Effector CD8-positive, alpha-beta T cell (primary cell): Measurements from ENCODE around the gene SYTL1.
"Not testable (repeated sequence)": the region's sequence is repeated elsewhere in the genome, so short reads cannot be mapped to it uniquely, and the experiment has no call there.

Experiments
- DNase-seq: peaks from one replicate; lab custom pipeline; 2025; lab: John Stamatoyannopoulos, UW

The SYTL1 gene

GRCh38 chr1:27383039-27383605, 41.3 kb downstream of the SYTL1 start, which contains the start of gene CD164L2:
Gene CD164L2 (minus strand): TSS chr1:27383333. CDS start chr1:27383239, 94 bp downstream.
- DNase-seq, result peak; percentile 24

DNA sequence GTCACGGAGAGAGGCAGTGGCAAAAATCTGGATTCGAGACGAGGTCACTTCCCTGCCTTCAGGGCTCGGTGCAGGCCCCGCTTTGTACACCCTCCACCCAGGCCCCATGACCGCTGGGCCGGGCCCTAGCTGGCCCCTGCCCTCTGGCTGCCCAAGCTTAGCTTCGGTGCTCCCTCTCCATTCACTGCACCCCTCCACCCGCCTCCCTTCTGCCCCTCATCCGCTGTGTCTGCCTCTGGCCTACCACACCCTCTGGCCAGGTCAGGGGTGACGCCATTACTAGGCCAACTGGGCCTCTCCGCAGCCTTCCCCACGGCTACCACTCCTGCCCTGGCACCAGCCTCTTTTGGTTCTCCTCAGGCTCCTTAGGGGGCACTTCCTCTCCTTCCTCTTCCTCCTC, 41.8 kb downstream of the SYTL1 start:
- no peak for DNase-seq

DNA sequence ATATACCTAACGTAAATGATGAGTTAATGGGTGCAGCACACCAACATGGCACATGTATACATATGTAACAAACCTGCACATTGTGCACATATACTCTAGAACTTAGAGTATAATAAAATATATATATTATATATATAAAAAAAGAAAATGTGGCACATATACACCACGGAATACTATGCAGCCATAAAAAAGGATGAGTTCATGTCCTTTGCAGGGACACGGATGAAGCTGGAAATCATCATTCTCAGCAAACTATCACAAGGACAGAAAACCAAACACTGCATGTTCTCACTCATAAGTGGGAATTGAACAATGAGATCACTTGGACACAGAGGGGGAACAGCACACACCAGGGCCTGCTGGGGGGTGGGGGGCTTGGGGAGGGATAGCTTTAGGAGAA, 43.0 kb downstream of the SYTL1 start:
- not testable (repeated sequence) for DNase-seq

DNA sequence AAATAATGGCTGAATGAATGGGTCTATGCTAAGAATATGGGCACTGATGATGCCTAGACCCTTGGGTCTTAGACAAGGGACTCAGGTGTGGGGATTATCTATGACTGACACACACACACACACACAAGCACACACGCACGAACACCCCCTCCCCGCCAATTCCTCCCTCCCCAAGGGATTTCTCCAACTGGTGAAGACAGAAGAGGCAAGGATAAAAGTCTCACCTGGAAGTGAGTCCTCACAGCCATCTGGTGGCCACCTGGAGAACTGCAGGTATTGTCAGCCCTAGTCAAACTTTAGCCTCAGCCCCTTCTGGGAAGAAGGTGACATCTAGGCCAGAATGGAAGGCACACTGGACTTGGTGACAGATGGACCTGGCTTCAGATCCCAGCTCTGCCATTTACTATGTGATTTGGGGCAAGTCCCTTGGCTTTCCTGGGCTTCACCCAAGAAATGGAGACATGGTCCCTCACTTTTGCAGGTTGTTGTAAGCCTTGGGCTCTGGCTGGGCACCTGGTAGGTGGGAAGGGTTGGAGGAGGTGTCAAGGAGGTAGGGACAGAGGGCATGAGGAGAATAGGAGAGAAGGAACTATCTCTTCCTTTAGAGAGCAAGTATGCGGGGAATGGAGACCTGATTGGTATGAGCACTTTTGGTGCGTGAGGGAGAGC, 46.6 kb downstream of the SYTL1 start:
- DNase-seq, result peak; percentile 65

GRCh38 chr1:27391511-27392095, 49.8 kb downstream of the SYTL1 start:
- peak; percentile 7 for DNase-seq

DNA sequence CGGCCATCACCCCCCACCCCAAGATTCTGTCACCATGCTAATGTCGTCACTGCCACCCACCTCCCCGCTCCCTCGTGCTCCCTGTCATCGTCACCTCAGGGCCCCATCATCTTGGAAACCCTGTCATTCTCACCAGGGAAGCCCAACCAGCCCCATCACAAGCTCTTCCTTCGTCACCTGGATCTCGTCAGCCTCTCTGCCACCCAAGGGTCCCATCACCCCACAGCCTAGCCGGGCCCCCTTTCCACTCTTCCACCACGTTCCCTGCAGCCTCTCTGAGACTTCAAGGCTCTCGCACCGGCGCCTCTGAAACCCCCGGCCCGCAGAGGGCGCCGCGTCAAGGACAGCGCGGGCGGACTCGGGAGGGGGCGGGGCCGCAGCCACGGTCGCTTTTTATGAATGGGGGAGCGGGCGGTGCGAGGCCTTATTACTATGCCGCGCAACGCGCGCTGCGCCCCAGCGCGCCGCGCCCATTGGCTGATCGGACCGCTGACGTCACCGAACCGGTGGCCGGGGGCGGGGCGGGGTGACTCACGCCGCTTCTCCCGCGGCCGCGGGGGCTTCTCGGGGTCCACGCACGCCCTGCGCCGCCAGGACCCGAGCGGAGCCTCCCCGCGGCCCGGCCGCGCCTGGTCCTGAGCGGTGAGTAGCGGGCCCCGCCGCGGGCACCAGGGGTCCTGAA, 50.4 kb downstream of the SYTL1 start, which contains the start of gene GPR3:
Gene GPR3 (plus strand): TSS at position 527 of the 682 bp plus-strand sequence. CDS start 1,177 bp downstream, outside the sequence.
- peak; percentile 93 for DNase-seq

GRCh38 chr1:27392778-27393635, 51.2 kb downstream of the SYTL1 start:
- DNase-seq, result no peak

DNA sequence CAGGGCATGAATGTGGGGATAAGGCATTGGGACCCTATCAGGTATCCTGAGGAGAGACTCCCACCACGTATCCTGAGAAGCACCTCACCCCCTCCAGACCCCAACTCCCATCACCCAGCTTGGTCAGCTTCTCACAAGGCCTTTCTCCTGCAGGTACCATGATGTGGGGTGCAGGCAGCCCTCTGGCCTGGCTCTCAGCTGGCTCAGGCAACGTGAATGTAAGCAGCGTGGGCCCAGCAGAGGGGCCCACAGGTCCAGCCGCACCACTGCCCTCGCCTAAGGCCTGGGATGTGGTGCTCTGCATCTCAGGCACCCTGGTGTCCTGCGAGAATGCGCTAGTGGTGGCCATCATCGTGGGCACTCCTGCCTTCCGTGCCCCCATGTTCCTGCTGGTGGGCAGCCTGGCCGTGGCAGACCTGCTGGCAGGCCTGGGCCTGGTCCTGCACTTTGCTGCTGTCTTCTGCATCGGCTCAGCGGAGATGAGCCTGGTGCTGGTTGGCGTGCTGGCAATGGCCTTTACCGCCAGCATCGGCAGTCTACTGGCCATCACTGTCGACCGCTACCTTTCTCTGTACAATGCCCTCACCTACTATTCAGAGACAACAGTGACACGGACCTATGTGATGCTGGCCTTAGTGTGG, 51.9 kb downstream of the SYTL1 start:
- DNase-seq, result no peak

GRCh38 chr1:27394282-27394658, 52.4 kb downstream of the SYTL1 start:
- DNase-seq, result no peak

DNA sequence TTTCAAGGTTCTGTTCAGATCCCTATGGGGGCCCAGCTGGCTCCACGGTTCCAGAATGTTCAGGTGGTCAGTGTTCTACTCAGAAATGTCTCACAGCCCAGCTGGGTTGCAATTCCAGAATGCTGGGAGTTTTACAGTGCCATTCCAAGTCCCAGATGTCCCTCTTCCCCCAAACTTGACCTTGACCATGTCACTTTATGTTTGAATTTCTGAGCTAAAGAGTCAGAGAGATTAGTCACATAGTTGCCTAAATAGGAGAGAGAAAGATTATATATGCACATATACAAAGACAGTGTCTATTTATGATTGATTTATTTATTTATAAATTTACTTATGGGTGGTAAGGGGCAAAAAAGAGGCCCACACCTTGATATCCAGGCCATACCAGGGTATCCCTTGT, 53.1 kb downstream of the SYTL1 start:
- no peak for DNase-seq

GRCh38 chr1:27395441-27396195, 53.8 kb downstream of the SYTL1 start:
- peak; percentile 74 for DNase-seq

GRCh38 chr1:27397110-27397509, 55.3 kb downstream of the SYTL1 start:
- DNase-seq, result no peak

DNA sequence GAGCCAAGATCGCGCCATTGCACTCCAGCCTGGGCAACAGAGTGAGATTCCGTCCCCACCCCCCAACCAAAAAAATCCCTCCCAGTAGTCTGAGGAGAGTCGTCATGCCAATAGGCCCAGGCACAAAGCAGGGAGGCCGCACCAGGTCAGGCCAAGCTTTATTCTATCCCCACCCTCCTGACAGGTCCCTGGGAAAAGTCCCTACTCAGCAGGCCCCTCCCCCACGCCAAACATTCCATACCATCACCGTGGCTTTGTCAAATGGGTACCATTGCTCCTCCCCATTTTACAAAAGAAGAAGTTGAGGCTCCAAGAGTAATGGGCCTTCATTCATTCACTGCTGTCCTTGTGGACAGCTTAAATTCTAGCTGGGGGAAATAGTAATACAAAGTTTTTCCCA, 55.9 kb downstream of the SYTL1 start:
- DNase-seq, result no peak

DNA sequence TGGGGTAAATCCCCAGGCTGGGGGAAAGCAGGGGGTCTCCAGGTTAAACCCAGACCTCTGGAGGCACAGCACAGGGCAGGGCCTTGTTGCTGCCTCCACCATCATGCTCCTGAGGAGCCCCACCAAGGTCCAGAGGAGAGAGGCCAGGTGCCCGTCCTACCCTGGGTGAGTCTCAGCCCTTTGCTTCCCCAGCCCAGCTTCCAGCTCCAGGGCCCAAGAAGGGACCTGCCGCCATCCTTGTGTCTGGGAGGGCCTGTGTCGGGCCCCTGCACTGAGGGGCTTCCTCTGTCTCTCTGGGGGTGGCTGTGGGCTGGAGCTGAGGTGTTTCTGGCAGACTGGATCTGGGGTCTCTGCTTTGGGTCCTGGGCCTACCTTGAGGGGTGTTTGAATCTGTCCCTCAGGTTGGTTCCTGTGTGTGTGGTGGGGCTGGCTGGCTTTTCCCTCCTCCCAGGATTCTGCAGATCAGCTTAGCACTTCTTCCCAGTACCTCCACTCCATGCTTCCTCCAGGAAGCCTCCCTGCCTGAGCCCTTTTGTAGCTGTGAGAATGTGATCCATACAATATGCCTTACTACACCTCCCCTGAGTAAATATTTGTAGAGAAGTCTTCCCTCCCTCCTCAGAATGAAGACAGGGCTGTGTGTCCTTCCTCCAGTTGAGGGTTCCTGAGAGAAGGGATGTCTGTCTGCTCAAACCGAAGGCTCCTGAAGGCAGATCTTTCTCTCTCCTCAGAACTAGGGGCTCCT, 56.8 kb downstream of the SYTL1 start:
- no peak for DNase-seq

- DNase-seq, result no peak
Observed at GRCh38 chr1:27399251-27400025, 57.6 kb downstream of the SYTL1 start.

- DNase-seq, result no peak
Observed at GRCh38 chr1:27400082-27400962, 58.5 kb downstream of the SYTL1 start.

DNA sequence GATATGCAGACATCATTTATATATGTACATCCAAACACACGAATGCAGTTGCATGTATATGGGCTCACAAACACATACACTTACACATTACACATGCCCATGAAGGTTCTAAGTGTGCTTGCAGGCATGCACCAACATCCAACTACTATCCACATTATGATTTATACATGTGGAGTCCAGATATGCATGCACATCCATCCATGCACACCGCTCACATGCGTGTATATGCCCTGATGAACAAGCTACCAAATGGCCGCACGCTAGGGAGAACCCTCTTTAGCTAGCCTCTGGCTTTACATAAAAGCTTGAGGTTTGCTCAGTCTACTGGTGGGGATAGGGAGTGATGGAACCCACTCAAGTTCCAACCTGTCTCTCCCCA, 59.1 kb downstream of the SYTL1 start:
- DNase-seq, result no peak

- DNase-seq, result no peak
Observed at GRCh38 chr1:27402349-27402754, 60.5 kb downstream of the SYTL1 start.
